HEK293 (cell line): ENCODE data around the gene CNGB1.

ENCODE experiments used
- CTCF ChIA-PET: fragments of 350-600 bp; formaldehyde crosslinking; extraction: SDS; loops from one replicate; lab custom pipeline; 2021; ENCODE audit warnings: antibody characterized with exemption; lab: Yijun Ruan, JAX
- POLR2A ChIA-PET: fragments of 300-600 bp; formaldehyde crosslinking; extraction: SDS; loops from one replicate; lab custom pipeline; 2020; ENCODE audit warnings: antibody characterized with exemption, inconsistent platforms; lab: Yijun Ruan, JAX
- H3K27ac ChIP-seq: fragments of 200-500 bp; sonication (Bioruptor generic); 2 replicates; pipeline ENCODE4 v1.5.1; 2014; ENCODE audit warnings: low read depth, low read length, control low read depth, inconsistent platforms; ENCODE audit errors: extremely low read depth
- H3K36me3 ChIP-seq, 2 experiments: fragments of 200-500 bp in 1 of 2; sonication (Bioruptor generic) in 1 of 2; 1 replicate in 1 of 2; 2 replicates in 1 of 2; pipeline ENCODE4 v1.5.1; 2014 to 2017; ENCODE audit warnings: inconsistent platforms in 2 of 2, low read length in 2 of 2; ENCODE audit not compliant: control insufficient read depth in 2 of 2, insufficient read depth in 1 of 2
- H3K4me1 ChIP-seq: fragments of 200-500 bp; sonication (Bioruptor generic); 2 replicates; pipeline ENCODE4 v1.5.1; 2014; ENCODE audit warnings: mild to moderate bottlenecking, low read length, inconsistent platforms; ENCODE audit not compliant: control insufficient read depth, insufficient read depth
- H3K4me3 ChIP-seq: 2 replicates; pipeline ENCODE4 v1.5.1; 2011; ENCODE audit warnings: low read depth, mild to moderate bottlenecking, control low read depth, low read length, moderate library complexity
- H3K9me3 ChIP-seq: fragments of 200-500 bp; sonication (Bioruptor generic); 2 replicates; pipeline ENCODE4 v1.5.1; 2014; ENCODE audit warnings: low read depth, low read length, inconsistent platforms; ENCODE audit not compliant: control insufficient read depth, insufficient read depth
- ATF2 ChIP-seq: fragments of 450-650 bp; formaldehyde crosslinking; IDR thresholded peaks from 2 replicates; pipeline ENCODE4 v1.5.1; 2016; ENCODE audit warnings: missing biosample characterization, missing genetic modification characterization, low read depth
- FEZF1 ChIP-seq: fragments of 450-650 bp; formaldehyde crosslinking; IDR thresholded peaks from 2 replicates; pipeline ENCODE4 v1.5.1; 2016; ENCODE audit warnings: missing biosample characterization, missing genetic modification characterization
- HIC1 ChIP-seq: fragments of 450-650 bp; formaldehyde crosslinking; IDR thresholded peaks from 2 replicates; pipeline ENCODE4 v1.5.1; 2016; ENCODE audit warnings: missing biosample characterization, missing genetic modification characterization
- PRDM2 ChIP-seq: fragments of 450-650 bp; formaldehyde crosslinking; IDR thresholded peaks from 2 replicates; pipeline ENCODE4 v1.5.1; 2016; ENCODE audit warnings: missing biosample characterization, missing genetic modification characterization, borderline replicate concordance
- REST ChIP-seq: fragments of 450-650 bp; formaldehyde crosslinking; IDR thresholded peaks from 2 replicates; pipeline ENCODE4 v1.5.1; 2016; ENCODE audit warnings: missing biosample characterization, missing genetic modification characterization
- SALL2 ChIP-seq: fragments of 450-650 bp; formaldehyde crosslinking; IDR thresholded peaks from 2 replicates; pipeline ENCODE4 v1.5.0; 2017; ENCODE audit warnings: missing biosample characterization, mild to moderate bottlenecking, missing genetic modification characterization, borderline replicate concordance
- ZBTB17 ChIP-seq: fragments of 450-650 bp; formaldehyde crosslinking; IDR thresholded peaks from 2 replicates; pipeline ENCODE4 v1.5.1; 2016; ENCODE audit warnings: missing biosample characterization, missing genetic modification characterization
- ZBTB44 ChIP-seq: fragments of 450-650 bp; IDR thresholded peaks from 2 replicates; pipeline ENCODE4 v1.5.1; 2018; ENCODE audit warnings: missing biosample characterization, mild to moderate bottlenecking, missing genetic modification characterization
- ZBTB49 ChIP-seq: fragments of 450-650 bp; formaldehyde crosslinking; IDR thresholded peaks from 2 replicates; pipeline ENCODE4 v1.5.1; 2016; ENCODE audit warnings: missing biosample characterization, missing genetic modification characterization, low read depth
- ZNF112 ChIP-seq: fragments of 450-650 bp; formaldehyde crosslinking; IDR thresholded peaks from 2 replicates; pipeline ENCODE4 v1.5.0; 2017; ENCODE audit warnings: missing biosample characterization, missing genetic modification characterization
- ZNF280C ChIP-seq: fragments of 450-650 bp; formaldehyde crosslinking; IDR thresholded peaks from 2 replicates; pipeline ENCODE4 v1.5.1; 2016; ENCODE audit warnings: missing biosample characterization, missing genetic modification characterization
- ZNF433 ChIP-seq: fragments of 450-650 bp; formaldehyde crosslinking; IDR thresholded peaks from 2 replicates; pipeline ENCODE4 v1.5.1; 2016; ENCODE audit warnings: missing biosample characterization, missing genetic modification characterization, low read depth
- ZNF514 ChIP-seq: fragments of 450-650 bp; formaldehyde crosslinking; IDR thresholded peaks from 2 replicates; pipeline ENCODE4 v1.5.1; 2016; ENCODE audit warnings: missing biosample characterization, missing genetic modification characterization
- ZNF585B ChIP-seq: fragments of 450-650 bp; formaldehyde crosslinking; IDR thresholded peaks from 2 replicates; pipeline ENCODE4 v1.5.1; 2016; ENCODE audit warnings: missing biosample characterization, missing genetic modification characterization
- ZNF707 ChIP-seq: fragments of 450-650 bp; formaldehyde crosslinking; IDR thresholded peaks from 2 replicates; pipeline ENCODE4 v1.5.1; 2016; ENCODE audit warnings: missing biosample characterization, missing genetic modification characterization
- ZSCAN30 ChIP-seq: fragments of 450-650 bp; IDR thresholded peaks from 2 replicates; pipeline ENCODE4 v1.5.1; 2018; ENCODE audit warnings: missing biosample characterization, mild to moderate bottlenecking, missing genetic modification characterization, moderate library complexity

Gene CNGB1

GRCh38 chr16:57992084-57992483 lies 21.2 kb upstream of the CNGB1 start (continued):
- no peak for TF ChIP-seq ATF2
- TF ChIP-seq FEZF1 (tag by site-specific recombination), result no peak
- TF ChIP-seq ZNF433 (tag by site-specific recombination), result no peak
- TF ChIP-seq SALL2 (tag by site-specific recombination), result no peak
- TF ChIP-seq PRDM2, result no peak
- no peak for TF ChIP-seq ZNF707 (tag by site-specific recombination)
- TF ChIP-seq ZNF280C, result no peak

- ChIA-PET POLR2A (no interaction called here), CTCF (interaction anchor here (1.1 kb wide), 1 partner anchor 92 kb away, joined by 3 read pairs; no protein-coding TSS in a partner anchor)
- H3K4me1 ChIP-seq, result no peaks in the 10 kb centered on the region
- no peak overlapping the region for H3K27ac ChIP-seq
- H3K4me3 ChIP-seq, result no peak overlapping the region
- H3K36me3 ChIP-seq, result peaks cover 0 to 22% of the 10 kb centered on the region in 2 experiments; a peak in 1 of 3 replicates
- no peaks in the 10 kb centered on the region for H3K9me3 ChIP-seq
- TF ChIP-seq HIC1 (tag by site-specific recombination) (no peak), ZBTB49 (tag by site-specific recombination) (no peak), ZBTB17 (tag by site-specific recombination) (no peak), ZNF514 (no peak), ZNF112 (tag by site-specific recombination) (no peak), REST (tag by site-specific recombination) (no peak), ZBTB44 (tag by site-specific recombination) (no peak), ZSCAN30 (no peak), ZNF585B (tag by site-specific recombination) (no peak)
These were observed 20.7 kb upstream of the CNGB1 start for GRCh38 chr16:57991551-57992059.
